Measurements from ENCODE around the gene TRAK1. TPM values are rescaled to one million over a fixed set of nuclear protein-coding genes. Genes with fewer than 3 reads are reported as not detected.

The TRAK1 gene
- total RNA-seq, 1 donor from 2014 or later = 58.4 TPM

- ATAC-seq (ENCODE audit: low read depth) (no peak), DNase-seq (no peak)
- CTCF ChIA-PET = no interaction called here
- H3K36me3 Mint-ChIP-seq (ENCODE audit: low read depth) = peaks cover 82% of the 10 kb centered on the region
- POLR2A ChIA-PET = no interaction called here
- intact Hi-C loops (cut with micrococcal nuclease) = no loop called here
- H3K27me3 Mint-ChIP-seq = no peaks in the 10 kb centered on the region
- no peaks in the 10 kb centered on the region for H3K9me3 Mint-ChIP-seq
- TF ChIP-seq, protein P1, sequence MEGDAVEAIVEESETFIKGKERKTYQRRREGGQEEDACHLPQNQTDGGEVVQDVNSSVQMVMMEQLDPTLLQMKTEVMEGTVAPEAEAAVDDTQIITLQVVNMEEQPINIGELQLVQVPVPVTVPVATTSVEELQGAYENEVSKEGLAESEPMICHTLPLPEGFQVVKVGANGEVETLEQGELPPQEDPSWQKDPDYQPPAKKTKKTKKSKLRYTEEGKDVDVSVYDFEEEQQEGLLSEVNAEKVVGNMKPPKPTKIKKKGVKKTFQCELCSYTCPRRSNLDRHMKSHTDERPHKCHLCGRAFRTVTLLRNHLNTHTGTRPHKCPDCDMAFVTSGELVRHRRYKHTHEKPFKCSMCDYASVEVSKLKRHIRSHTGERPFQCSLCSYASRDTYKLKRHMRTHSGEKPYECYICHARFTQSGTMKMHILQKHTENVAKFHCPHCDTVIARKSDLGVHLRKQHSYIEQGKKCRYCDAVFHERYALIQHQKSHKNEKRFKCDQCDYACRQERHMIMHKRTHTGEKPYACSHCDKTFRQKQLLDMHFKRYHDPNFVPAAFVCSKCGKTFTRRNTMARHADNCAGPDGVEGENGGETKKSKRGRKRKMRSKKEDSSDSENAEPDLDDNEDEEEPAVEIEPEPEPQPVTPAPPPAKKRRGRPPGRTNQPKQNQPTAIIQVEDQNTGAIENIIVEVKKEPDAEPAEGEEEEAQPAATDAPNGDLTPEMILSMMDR (IDR thresholded peaks at IDR 0.05) = no peak
- no peak overlapping the region for H3K27ac Mint-ChIP-seq
- no peak overlapping the region for H3K4me3 Mint-ChIP-seq
- no peaks in the 10 kb centered on the region for H3K4me1 Mint-ChIP-seq
Measured at GRCh38 chr3:42222942-42223693, 132.0 kb downstream of the TRAK1 start.

DNA sequence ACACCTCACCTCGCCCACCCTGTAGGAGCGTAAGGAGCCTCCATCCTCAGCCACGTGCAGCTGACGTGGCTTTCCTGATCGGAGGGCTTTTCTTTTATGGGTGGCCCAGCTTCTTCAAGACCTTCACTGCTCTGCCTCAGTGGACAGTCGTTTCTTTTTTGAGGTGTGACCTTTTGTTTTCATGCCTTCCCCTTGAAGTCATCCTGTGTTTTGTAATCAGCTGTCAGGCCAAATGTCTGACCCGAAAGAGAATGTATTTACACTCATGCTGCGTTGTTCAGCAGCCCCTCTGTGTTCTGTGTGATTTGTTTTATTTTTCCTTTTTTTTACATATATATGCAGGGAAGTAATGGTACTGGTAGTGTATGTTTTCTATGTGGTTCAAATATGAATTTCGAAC, 133.0 kb downstream of the TRAK1 start:
- no peaks in the 10 kb centered on the region for H3K27me3 Mint-ChIP-seq
- CTCF ChIA-PET = interaction anchor here (0.8 kb wide), 1 partner anchor 23 kb away, joined by 3 read pairs; no protein-coding TSS in a partner anchor
- ATAC-seq (ENCODE audit: low read depth) = no peak
- H3K27ac Mint-ChIP-seq = no peak overlapping the region
- no peak overlapping the region for H3K4me3 Mint-ChIP-seq
- no peaks in the 10 kb centered on the region for H3K9me3 Mint-ChIP-seq
- no peak for DNase-seq
- TF ChIP-seq, protein P1 (IDR thresholded peaks at IDR 0.05) = no peak
- peaks cover 75% of the 10 kb centered on the region for H3K36me3 Mint-ChIP-seq (ENCODE audit: low read depth)
- POLR2A ChIA-PET = no interaction called here
- intact Hi-C loops (cut with micrococcal nuclease) = no loop called here
- H3K4me1 Mint-ChIP-seq = no peaks in the 10 kb centered on the region

GRCh38 chr3:42224658-42225421, 133.7 kb downstream of the TRAK1 start:
- ChIA-PET POLR2A (no interaction called here), CTCF (interaction anchor here (0.8 kb wide), 1 partner anchor 23 kb away, joined by 3 read pairs; no protein-coding TSS in a partner anchor)
- H3K4me1 Mint-ChIP-seq = no peaks in the 10 kb centered on the region
- H3K27me3 Mint-ChIP-seq = no peaks in the 10 kb centered on the region
- H3K4me3 Mint-ChIP-seq = no peak overlapping the region
- no peaks in the 10 kb centered on the region for H3K9me3 Mint-ChIP-seq
- H3K36me3 Mint-ChIP-seq (ENCODE audit: low read depth) = peaks cover 70% of the 10 kb centered on the region
- TF ChIP-seq, protein P1 (IDR thresholded peaks at IDR 0.05) = no peak
- H3K27ac Mint-ChIP-seq = no peak overlapping the region
- intact Hi-C loops (cut with micrococcal nuclease) = no loop called here
- ATAC-seq (ENCODE audit: low read depth) (no peak), DNase-seq (no peak)

GRCh38 chr3:42225486-42226363, 134.6 kb downstream of the TRAK1 start:
- Mint-ChIP-seq H3K4me3 (no peak overlapping the region), H3K9me3 (no peaks in the 10 kb centered on the region), H3K36me3 (ENCODE audit: low read depth) (peaks cover 62% of the 10 kb centered on the region), H3K4me1 (no peaks in the 10 kb centered on the region), H3K27ac (no peak overlapping the region), H3K27me3 (no peaks in the 10 kb centered on the region)
- intact Hi-C loops (cut with micrococcal nuclease) = no loop called here
- no peak for DNase-seq
- TF ChIP-seq, protein P1 (IDR thresholded peaks at IDR 0.05) = no peak
- ATAC-seq (ENCODE audit: low read depth) = no peak
- CTCF ChIA-PET = no interaction called here
- POLR2A ChIA-PET = no interaction called here
